K562 (cell line): Measurements from ENCODE around the gene NTN1. TPM values are rescaled to one million over a fixed set of nuclear protein-coding genes. Genes with fewer than 3 reads are reported as not detected.

Experiments used
- ATAC-seq: fragments of 200-7000 bp; cut with Tn5 transposase; 3 replicates; pipeline ENCODE4 v1.9.1; 2020; ENCODE audit warnings: moderate library complexity
- BruUV-seq: library from RNA; stranded (reverse); fragments of 400-500 nt; replicated peaks from 2 replicates; lab custom pipeline; 2021; lab: Mats Ljungman, UMichigan
- CTCF ChIA-PET: fragments of 300-600 bp; formaldehyde crosslinking; extraction: SDS; loops from one replicate; lab custom pipeline; 2021; ENCODE audit warnings: low intra/inter-chr PET ratio; lab: Yijun Ruan, JAX
- POLR2A ChIA-PET: fragments of 300-600, 350-650 bp; sonication (Branson Sonifier 250); formaldehyde crosslinking; extraction: SDS; loops from one replicate; lab custom pipeline; 2021; ENCODE audit warnings: antibody characterized with exemption, inconsistent platforms; lab: Yijun Ruan, JAX
- DNase-seq, 4 experiments: peaks; one replicate each; pipeline versions ENCODE4 v3.0.0 to v3.0.0-alpha.2; 2011 to 2018; ENCODE audit warnings: low spot score in 3 of 4, mixed read lengths in 3 of 4; ENCODE audit errors: extremely low read depth in 1 of 4
- FAIRE-seq: peaks from 2 replicates; lab custom pipeline; 2011; peaks lifted over from hg19 to GRCh38; lab: Jason Lieb, UNC
- H2AFZ ChIP-seq: 2 replicates; pipeline ENCODE4 v1.6.0; 2011; ENCODE audit warnings: low read depth, low read length, control low read depth, inconsistent platforms
- H3K27ac ChIP-seq: fragments of 200-600 bp; 3 replicates; pipeline ENCODE4 v1.8.0; 2011; ENCODE audit warnings: low read depth, mild to moderate bottlenecking, control low read depth, inconsistent platforms, low read length, moderate library complexity, mixed read lengths; ENCODE audit errors: extremely low read depth
- H3K27me3 ChIP-seq, 2 experiments: fragments of 300-600 bp in 1 of 2; 2 replicates in 1 of 2; 3 replicates in 1 of 2; pipeline versions ENCODE4 v1.6.0 to v1.8.0; 2011; ENCODE audit warnings: inconsistent platforms in 2 of 2, low read length in 2 of 2, mild to moderate bottlenecking in 1 of 2, mixed read lengths in 1 of 2, moderate library complexity in 1 of 2; ENCODE audit not compliant: control insufficient read depth in 2 of 2, insufficient read depth in 2 of 2
- H3K36me3 ChIP-seq: fragments of 300-600 bp; 3 replicates; pipeline ENCODE4 v1.8.0; 2011; ENCODE audit warnings: mild to moderate bottlenecking, low read length, inconsistent platforms; ENCODE audit not compliant: control insufficient read depth, insufficient read depth
- H3K4me1 ChIP-seq, 2 experiments: fragments of 200-600 bp in 1 of 2; replicated peaks in 1 of 2; 2 replicates in 1 of 2; 3 replicates in 1 of 2; pipeline versions ENCODE4 v1.5.1 to v1.8.0; 2011; ENCODE audit warnings: inconsistent platforms in 2 of 2, low read length in 2 of 2, mild to moderate bottlenecking in 1 of 2, mixed read lengths in 1 of 2, moderate library complexity in 1 of 2; ENCODE audit not compliant: control insufficient read depth in 2 of 2, insufficient read depth in 2 of 2
- H3K4me2 ChIP-seq: 2 replicates; pipeline ENCODE4 v1.6.1; 2011; ENCODE audit warnings: low read length, control low read depth, inconsistent platforms, mixed read lengths; ENCODE audit not compliant: insufficient read depth
- H3K4me3 ChIP-seq: fragments of 200-600 bp; sonication (generic), shearing (Covaris generic); 2 replicates; pipeline ENCODE4 v1.5.1; 2016; ENCODE audit warnings: control low read depth, inconsistent platforms
- H3K79me2 ChIP-seq: fragments of 200-600 bp; 3 replicates; pipeline ENCODE4 v1.8.0; 2011; ENCODE audit warnings: low read length, inconsistent platforms; ENCODE audit not compliant: control insufficient read depth, insufficient read depth
- H3K9ac ChIP-seq, 2 experiments: 2 replicates each; pipeline versions ENCODE4 v1.6.0 to v1.6.1; 2011; ENCODE audit warnings: low read depth in 2 of 2, low read length in 2 of 2, control low read depth in 1 of 2, inconsistent platforms in 1 of 2, mild to moderate bottlenecking in 1 of 2, mixed read lengths in 1 of 2; ENCODE audit not compliant: insufficient read depth in 1 of 2
- H3K9me1 ChIP-seq: one replicate; pipeline ENCODE4 v1.6.0; 2011; ENCODE audit warnings: inconsistent platforms, mild to moderate bottlenecking, low read length, moderate library complexity; ENCODE audit not compliant: control insufficient read depth, insufficient read depth
- H3K9me3 ChIP-seq: replicated peaks from 2 replicates; pipeline ENCODE4 v1.5.1; 2011; ENCODE audit warnings: low read depth, low read length, inconsistent platforms; ENCODE audit not compliant: control insufficient read depth, insufficient read depth
- H4K20me1 ChIP-seq: replicated peaks from 2 replicates; pipeline ENCODE4 v1.6.1; 2011; ENCODE audit warnings: low read length, inconsistent platforms, mixed read lengths; ENCODE audit not compliant: control insufficient read depth, insufficient read depth
- BCL6 ChIP-seq: fragments of 250-450 bp; sonication (Bioruptor Pico); IDR thresholded peaks from 2 replicates; pipeline ENCODE4 v1.4.0; 2020
- ETV6 ChIP-seq, 3 experiments: fragments of 150-350 bp in 1 of 3; sonication (generic) in 1 of 3; formaldehyde crosslinking in 1 of 3; IDR thresholded peaks; 2 replicates each; pipeline versions ENCODE4 v1.6.1 to v1.8.0; 2014 to 2022; ENCODE audit warnings: borderline replicate concordance in 2 of 3, low read depth in 2 of 3, antibody characterized with exemption in 1 of 3, low read length in 1 of 3, mild to moderate bottlenecking in 1 of 3, missing genetic modification reagents in 1 of 3
- KLF6 ChIP-seq: fragments of 250-450 bp; sonication (Bioruptor Pico); IDR thresholded peaks from 2 replicates; pipeline ENCODE4 v1.4.0; 2020; ENCODE audit warnings: mild to moderate bottlenecking, moderate library complexity, borderline replicate concordance
- MTA1 ChIP-seq: fragments of 450-650 bp; IDR thresholded peaks from 2 replicates; pipeline ENCODE4 v1.6.1; 2017; ENCODE audit warnings: borderline replicate concordance
- MXI1 ChIP-seq: IDR thresholded peaks from 2 replicates; pipeline ENCODE4 v1.6.1; 2011; ENCODE audit warnings: low read depth, mild to moderate bottlenecking, improper control_type of control experiment, low read length
- MYNN ChIP-seq, 2 experiments: sonication (generic); formaldehyde crosslinking in 1 of 2; IDR thresholded peaks; 2 replicates each; pipeline versions ENCODE4 v1.5.0 to v1.6.1; 2016 to 2020; ENCODE audit warnings: antibody characterized with exemption in 1 of 2, missing genetic modification reagents in 1 of 2
- TCF15 ChIP-seq: fragments of 250-450 bp; sonication (Bioruptor Pico); IDR thresholded peaks from 2 replicates; pipeline ENCODE4 v1.8.0; 2022; ENCODE audit warnings: moderate library complexity, mild to moderate bottlenecking, inconsistent platforms
- TCFL5 ChIP-seq: fragments of 250-450 bp; sonication (Bioruptor Pico); conservative IDR thresholded peaks from 2 replicates; pipeline ENCODE4 v1.6.1; 2021; ENCODE audit warnings: mild to moderate bottlenecking, moderate library complexity, matching md5 sums
- TEAD4 ChIP-seq, 2 experiments: sonication (generic) in 1 of 2; formaldehyde crosslinking in 1 of 2; IDR thresholded peaks; 2 replicates each; pipeline versions ENCODE4 v1.6.1 to v1.8.0; 2012 to 2022; ENCODE audit warnings: borderline replicate concordance in 1 of 2, inconsistent platforms in 1 of 2, low read length in 1 of 2, mild to moderate bottlenecking in 1 of 2, missing genetic modification reagents in 1 of 2
- ZNF75A ChIP-seq: fragments of 450-650 bp; formaldehyde crosslinking; IDR thresholded peaks from 2 replicates; pipeline ENCODE4 v1.4.0; 2020; ENCODE audit warnings: mild to moderate bottlenecking
- WGBS: fragments of 100-300 bp; shearing (Covaris generic); methylation state at CpG from one replicate; pipeline ENCODE4 v1.1.6; 2016; ENCODE audit warnings: low coverage, mixed read lengths; ENCODE audit not compliant: insufficient coverage; ENCODE audit errors: missing lambda C conversion rate; 5-methylcytosine and 5-hydroxymethylcytosine counted together
- in situ Hi-C: fragments of 300-500 bp; cut with MboI; formaldehyde crosslinking; loops from 4 replicates; pipeline ENCODE4 v1.15.0; 2018; ENCODE audit warnings: inconsistent platforms, mixed read lengths
- intact Hi-C: fragments of 100-400 bp; cut with micrococcal nuclease; formaldehyde crosslinking; loops from 2 replicates; pipeline ENCODE4 v1.14.2; 2022
- polyA plus RNA-seq, 8 experiments: library from polyadenylated mRNA; depleted of rRNA in 4 of 8; stranded (reverse) in 5 of 8; unstranded in 3 of 8; fragments of >200 nt; fragmentation: Nextera tagmentation in 2 of 8; fragmentation: Illumina TruSeq in 1 of 8; extraction: Ambion mirVana in 2 of 8; extraction: Trizol in 1 of 8; gene quantifications; 2 replicates each; pipeline versions ENCODE4 v1.2.1 to v1.2.3, GENCODE V29; 2011 to 2014; ENCODE audit warnings: inconsistent platforms in 1 of 8, missing spikeins in 1 of 8
- total RNA-seq, 7 experiments: library from RNA; depleted of rRNA in 6 of 7; stranded (reverse); fragments of >200 nt in 6 of 7; fragmentation: Illumina TruSeq in 2 of 7; extraction: Trizol in 2 of 7; gene quantifications; 2 replicates each; pipeline versions ENCODE4 v1.2.1 to v1.2.3, GENCODE V29; 2011 to 2021; ENCODE audit warnings: low replicate concordance in 1 of 7

Gene NTN1
- total and polyA plus RNA-seq, 9 of the 15 experiments (the other 6 are each of a cell fraction or from before 2014, with no cell fraction given): 0.02 TPM; not detected in 8

GRCh38 chr17:9087921-9088320 is 66.6 kb downstream of the NTN1 start:
- no peak overlapping the region for H3K4me2 ChIP-seq
- no peaks in the 10 kb centered on the region for H3K4me1 ChIP-seq
- WGBS: 1% methylated on average over 8 of the region's 9 CpGs
- H3K27me3 ChIP-seq: peaks cover 0 to 7% of the 10 kb centered on the region in 2 experiments; a peak in 1 of 5 replicates
- H3K36me3 ChIP-seq: no peaks in the 10 kb centered on the region
- BruUV-seq: no TSS peak
- CTCF ChIA-PET: no interaction called here
- H3K79me2 ChIP-seq: no peaks in the 10 kb centered on the region
- no peak overlapping the region for H3K4me3 ChIP-seq
- no peaks in the 10 kb centered on the region for H3K9me3 ChIP-seq
- intact Hi-C loops: no loop called here
- H3K9me1 ChIP-seq: no peaks in the 10 kb centered on the region
- H2AFZ ChIP-seq: no peak overlapping the region
- TF ChIP-seq ETV6 (IDR thresholded peaks at IDR 0.05; ENCODE audit: borderline replicate concordance in 1 of 2, low read depth in 2 of 2, low read length in 1 of 2): no peak
- no peak for TF ChIP-seq ETV6 (CRISPR knock-in tag; IDR thresholded peaks at IDR 0.05; ENCODE audit: borderline replicate concordance)
- no peak for TF ChIP-seq ZNF75A
- no peak for TF ChIP-seq TEAD4 (IDR thresholded peaks at IDR 0.05; ENCODE audit: low read length)
- TF ChIP-seq TEAD4 (CRISPR knock-in tag; IDR thresholded peaks at IDR 0.05; ENCODE audit: borderline replicate concordance): no peak
- TF ChIP-seq MXI1: no peak
- no peak for TF ChIP-seq TCF15 (CRISPR knock-in tag)
- TF ChIP-seq TCFL5 (CRISPR knock-in tag): no peak
- TF ChIP-seq MYNN (IDR thresholded peaks at IDR 0.05): no peak
- TF ChIP-seq MYNN (CRISPR knock-in tag; IDR thresholded peaks at IDR 0.05): no peak
- TF ChIP-seq MTA1: no peak
- TF ChIP-seq BCL6 (CRISPR knock-in tag): no peak
- no peak for TF ChIP-seq KLF6
- H3K9ac ChIP-seq: no peak overlapping the region
- H4K20me1 ChIP-seq: no peaks in the 10 kb centered on the region
- DNase-seq: no peak
- no peak overlapping the region for H3K27ac ChIP-seq
- POLR2A ChIA-PET: interaction anchor here (0.5 kb wide), 1 partner anchor 25 kb away, joined by 3 read pairs; no protein-coding TSS in a partner anchor
- in situ Hi-C loops: no loop called here
- no peak for FAIRE-seq
- no peak for ATAC-seq
